Measurements from ENCODE around the gene NPAS2. TPM values are rescaled to one million over a fixed set of nuclear protein-coding genes. Genes with fewer than 3 reads are reported as not detected.

NPAS2 gene
- total RNA-seq, 1 experiment from 2014 or later = 10.5 TPM

DNA sequence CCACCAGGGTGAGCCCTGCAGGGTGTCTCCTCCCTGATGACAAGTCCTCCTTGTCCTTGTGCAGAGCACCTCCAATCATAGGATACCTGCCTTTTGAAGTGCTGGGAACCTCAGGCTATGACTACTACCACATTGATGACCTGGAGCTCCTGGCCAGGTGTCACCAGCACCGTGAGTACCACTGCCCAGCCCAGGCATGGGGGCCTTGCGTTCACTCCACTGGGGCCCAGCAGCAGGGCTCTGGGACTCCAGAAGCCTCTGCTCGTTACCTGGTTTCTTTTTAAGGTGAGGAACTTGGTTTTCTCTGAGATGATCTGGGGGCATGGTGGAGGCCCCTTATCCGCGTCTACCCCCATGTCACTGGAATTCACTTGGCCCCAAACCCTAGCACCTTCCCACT, 145.7 kb downstream of the NPAS2 start:
- DNase-seq (ENCODE audit: low spot score) = no peak

DNA sequence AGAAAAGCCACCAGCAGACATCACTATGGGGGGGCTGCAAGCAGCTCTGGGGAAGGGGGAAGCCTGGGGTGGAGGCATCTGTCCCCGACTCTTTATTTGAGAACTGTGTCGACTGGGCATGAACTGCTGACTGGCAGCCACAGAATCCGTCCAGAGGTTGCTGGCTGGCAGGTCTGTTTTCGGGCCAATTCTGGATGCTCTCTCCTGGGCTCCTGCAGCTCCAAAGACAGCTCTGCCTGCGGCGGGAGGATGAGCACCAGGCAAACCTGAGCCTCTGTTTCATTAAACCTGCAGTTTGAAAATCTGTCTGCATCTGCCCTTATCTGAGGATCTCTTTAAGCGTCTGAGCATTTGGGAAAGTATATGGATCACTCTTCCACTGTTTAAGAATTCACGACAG, 147.8 kb downstream of the NPAS2 start:
- DNase-seq (ENCODE audit: low spot score) = no peak

DNA sequence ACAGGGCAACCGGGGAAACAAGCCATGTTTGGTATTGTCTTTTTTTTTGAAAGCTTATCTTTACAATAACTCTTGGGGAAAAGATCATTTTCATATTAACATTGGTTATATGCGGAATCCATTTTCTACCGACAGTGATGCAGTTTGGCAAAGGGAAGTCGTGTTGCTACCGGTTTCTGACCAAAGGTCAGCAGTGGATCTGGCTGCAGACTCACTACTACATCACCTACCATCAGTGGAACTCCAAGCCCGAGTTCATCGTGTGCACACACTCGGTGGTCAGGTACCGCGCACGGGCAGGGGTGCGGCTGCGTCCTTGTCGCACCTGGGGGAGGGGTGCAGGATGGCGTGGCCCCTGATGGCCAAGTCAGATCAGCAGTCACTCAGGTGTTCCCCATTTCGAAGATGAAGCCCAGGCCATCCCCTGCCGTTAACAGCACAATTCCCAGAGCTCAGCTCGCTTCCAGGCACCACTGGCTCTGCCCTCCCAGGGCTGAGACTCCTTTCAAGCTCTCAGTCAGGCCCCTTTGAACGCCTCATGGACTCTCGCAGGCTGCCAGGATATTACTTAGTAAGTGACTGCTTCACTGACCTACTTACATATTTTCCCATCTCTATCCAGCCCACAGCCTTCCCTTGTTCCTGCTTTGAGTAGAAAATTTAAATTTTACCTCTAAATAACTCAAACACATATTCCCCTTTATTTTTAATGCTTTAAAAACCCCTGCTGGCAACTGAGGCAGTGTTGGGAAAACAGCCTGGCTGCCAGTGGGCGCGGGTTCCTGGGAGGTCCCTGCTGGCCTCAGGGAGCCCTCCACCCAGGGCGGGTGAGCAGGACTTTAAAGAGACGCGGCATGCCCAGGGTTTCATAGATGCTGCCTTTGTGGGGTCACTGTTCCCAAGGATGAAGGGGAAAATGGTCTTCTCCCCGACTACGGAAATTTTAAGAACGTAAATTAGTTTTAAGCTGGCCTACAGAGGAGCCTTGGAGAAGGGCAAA, 148.5 kb downstream of the NPAS2 start:
- no peak for DNase-seq (ENCODE audit: low spot score)

DNA sequence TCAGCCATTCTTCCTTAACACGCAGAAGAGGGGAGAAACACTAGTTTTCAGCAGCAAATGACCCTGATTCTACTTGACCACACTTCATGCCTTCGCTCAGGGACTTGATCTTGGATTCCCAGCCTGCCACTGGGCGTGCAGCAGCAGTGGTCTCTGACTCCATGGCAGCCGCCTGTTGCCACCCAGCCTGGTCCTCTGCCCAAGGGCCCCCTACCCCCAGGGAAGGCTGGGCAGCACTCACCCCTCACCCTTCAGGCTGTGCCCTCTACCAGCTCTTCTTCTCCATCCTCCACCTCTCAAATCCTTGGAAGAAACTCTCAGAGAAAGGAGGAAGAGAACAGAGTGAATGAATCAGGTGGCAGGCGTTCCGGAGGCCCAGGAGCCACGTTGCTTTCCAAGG, 150.1 kb downstream of the NPAS2 start:
- no peak for DNase-seq (ENCODE audit: low spot score)

DNA sequence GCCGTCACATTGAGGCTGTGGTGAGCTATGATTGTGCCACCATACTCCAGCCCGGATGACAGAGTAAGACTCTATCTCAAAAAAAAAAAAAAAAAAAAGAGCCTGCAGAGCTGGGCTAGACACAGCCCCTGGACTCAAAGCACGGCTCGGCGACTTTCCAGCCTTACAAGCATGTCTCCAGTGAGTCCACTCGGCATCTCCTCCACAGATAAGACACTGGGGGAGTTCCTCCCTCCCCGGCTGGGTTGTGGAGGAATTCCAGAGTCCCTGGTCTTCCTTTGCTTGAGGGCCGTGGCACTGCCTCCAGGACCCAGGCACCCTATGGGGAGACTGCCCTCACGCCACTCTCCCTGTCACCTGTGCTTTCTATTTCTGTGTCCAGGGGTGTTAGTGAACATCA, 151.3 kb downstream of the NPAS2 start:
- no peak for DNase-seq (ENCODE audit: low spot score)

DNA sequence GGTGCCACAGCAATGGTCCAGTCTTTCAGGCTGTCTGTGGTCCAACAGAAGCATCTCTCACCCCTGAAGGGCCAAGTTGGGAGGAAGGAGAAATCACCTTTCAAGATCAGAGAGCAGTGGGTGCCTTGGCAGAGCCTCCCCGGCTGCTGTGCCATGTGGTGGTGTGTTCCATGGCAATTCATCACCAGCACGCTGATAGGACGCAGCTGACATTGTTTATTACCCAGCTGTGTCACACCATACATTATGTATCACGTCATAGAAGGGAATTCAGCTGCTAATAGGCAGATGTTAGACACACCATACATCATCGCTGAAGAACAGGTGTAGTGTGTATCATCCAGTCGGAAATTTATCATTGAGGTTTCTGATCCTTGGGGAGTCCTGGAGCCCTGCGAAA, 152.5 kb downstream of the NPAS2 start:
- DNase-seq (ENCODE audit: low spot score) = no peak

DNA sequence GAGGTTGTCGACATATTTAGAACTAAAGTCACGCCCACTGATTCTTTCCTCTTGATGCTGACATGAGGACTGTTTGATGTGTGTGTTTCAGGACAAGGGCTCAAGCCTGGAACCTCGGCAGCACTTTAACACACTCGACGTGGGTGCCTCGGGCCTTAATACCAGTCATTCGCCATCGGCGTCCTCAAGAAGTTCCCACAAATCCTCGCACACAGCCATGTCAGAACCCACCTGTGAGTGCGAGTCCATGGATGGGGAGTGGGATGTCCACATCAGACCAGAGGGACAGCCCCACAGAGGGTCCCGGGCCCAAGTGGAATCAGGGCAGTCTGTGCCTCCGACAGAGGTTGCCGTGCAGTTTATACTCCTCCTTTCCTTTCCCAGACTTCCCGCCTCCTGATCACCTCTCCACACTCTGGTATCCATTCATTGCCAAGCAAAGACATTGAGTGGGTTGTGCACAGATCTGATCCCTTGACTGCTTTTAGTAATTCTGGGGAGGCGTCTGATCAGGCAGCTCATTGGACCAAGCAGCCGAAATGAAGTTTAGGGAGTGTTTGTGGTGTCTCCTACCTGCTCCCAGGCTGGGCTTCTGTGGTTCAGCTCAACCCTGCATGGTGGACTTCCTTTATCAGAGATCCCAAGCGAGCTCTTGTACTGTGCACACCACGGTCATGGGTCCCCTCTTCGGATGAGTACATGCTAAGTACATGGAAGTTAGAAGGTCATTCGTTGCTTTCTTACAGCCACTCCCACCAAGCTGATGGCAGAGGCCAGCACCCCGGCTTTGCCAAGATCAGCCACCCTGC, 155.0 kb downstream of the NPAS2 start:
- DNase-seq (ENCODE audit: low spot score) = no peak

DNA sequence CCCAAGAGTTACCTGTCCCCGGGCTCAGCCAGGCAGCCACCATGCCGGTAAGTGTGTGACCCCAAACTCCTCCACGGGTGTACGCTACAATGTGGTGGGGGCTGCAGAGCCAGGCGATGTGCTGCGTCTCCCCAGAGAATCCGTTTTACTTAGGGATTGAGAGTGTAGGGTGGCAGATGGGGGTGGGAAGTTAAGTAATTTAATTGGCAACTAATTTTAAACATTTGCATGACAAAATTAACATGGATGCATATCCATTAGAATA, 155.5 kb downstream of the NPAS2 start:
- DNase-seq (ENCODE audit: low spot score) = no peak

DNA sequence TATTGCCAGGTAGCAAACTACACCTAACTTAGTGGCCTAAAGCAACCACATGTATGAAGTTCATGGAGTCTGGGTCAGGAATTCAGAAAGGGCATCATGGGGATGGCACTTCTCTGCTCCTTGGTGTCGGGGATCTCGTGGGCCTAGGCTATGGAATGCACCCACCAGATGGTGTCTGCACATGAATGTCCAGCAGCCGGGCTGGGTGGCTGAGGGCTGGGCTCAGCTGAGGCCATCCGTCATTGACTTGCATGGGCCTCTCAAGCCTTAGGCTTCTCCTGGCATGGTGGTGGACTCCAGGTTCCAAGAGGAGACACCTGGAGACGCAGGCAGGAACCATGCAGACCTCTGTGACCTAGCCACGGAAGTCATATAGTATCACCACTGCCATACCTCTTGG, 156.1 kb downstream of the NPAS2 start:
- no peak for DNase-seq (ENCODE audit: low spot score)

DNA sequence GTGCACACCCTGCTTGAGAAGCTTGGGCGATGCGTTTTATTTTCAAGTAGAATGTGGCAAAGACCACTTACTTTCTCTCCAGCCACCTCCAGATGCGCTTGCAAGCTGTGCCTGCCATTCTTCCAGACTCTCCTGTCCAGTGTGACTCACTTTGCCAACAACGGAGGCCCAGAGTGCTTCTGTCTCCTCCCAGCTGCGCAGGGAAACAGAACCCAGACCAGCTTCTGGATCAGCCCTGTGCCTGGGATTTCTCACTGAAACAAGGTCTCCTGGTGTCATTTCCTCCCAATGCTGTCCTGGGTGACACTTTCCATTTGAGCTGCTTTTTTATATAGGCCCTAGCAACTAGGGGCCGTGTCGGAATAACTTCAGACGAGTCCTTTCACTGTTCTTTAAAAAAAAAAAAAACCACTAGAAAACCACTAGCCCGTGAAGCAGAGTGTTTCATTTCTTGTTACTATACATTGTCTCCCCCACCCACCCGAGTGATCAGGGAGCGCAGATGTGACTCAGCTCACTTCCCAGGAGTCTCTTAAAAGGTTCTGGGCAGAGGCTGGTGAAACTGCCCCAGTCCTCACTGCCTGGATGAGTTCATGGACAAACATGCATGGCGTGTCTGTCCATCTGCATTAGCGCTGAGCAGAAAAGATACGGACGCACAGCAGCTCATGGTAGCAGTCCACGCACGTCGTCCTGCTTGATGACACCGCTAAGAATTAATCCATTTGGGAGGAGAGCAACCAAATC, 156.9 kb downstream of the NPAS2 start:
- no peak for DNase-seq (ENCODE audit: low spot score)

DNA sequence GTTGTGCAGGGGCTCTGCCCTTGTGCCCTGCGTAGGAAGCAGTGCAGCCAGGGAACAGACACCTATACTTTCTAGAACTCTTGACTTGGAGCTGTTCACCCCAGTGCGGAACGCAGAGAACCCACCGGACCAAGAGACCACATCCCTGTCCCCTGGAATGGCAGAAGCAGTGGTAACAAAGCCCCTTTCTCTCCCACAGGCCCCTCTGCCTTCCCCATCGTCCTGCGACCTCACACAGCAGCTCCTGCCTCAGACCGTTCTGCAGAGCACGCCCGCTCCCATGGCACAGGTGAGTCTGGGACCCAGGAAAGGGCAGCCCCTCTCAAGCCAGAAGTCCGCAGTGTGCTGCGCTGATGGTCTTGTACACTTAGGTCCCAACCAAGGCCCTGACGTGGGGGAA, 157.6 kb downstream of the NPAS2 start:
- no peak for DNase-seq (ENCODE audit: low spot score)

DNA sequence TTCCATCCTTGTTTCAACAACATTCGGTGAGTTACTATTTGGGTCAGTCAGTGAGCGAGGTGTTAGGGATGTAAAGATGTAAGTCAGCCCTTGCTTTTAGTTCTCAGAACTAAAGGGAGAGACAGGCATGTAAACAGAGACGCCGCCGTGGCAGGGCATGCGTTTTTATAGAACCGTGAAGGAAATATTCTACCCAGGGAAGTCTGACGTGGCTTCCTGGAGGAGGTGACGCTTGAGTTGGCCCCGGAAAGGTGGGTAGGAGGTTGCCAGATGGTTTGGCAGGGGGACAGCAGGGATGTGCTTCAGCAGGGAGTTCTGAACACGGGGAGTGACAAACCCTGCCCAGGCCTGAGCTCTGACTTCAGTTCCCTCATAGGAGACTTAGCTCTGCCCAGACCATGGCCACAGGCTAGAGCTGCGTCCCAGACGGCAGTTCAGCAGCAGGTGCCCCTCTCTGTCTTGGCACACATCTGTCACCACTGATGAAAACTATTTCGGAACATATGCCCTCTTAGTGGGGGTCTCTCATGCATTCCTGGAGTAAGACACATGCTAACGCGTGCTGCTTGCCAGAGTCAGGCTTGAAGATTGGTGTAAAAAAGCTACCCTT, 158.7 kb downstream of the NPAS2 start:
- DNase-seq (ENCODE audit: low spot score) = no peak

DNA sequence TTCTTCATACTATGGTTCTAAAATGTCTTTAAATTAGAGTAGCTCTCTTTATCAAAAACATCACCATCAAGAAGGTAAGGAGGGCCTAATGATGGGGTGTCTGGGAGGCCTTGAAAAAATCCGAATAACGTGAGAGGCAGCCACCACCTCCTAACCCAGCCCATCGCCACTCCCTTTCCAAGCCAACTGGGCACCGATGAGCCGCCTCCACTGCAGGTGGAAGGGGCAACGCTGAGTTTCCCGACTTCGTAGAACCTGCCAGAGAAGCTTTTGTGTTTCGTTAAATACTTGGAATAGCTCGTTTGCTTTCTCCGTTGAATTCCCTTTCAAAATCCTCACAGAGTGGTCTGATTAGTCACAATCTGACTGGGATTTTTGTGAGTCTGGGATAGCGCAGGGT, 160.1 kb downstream of the NPAS2 start:
- DNase-seq (ENCODE audit: low spot score) = no peak

DNA sequence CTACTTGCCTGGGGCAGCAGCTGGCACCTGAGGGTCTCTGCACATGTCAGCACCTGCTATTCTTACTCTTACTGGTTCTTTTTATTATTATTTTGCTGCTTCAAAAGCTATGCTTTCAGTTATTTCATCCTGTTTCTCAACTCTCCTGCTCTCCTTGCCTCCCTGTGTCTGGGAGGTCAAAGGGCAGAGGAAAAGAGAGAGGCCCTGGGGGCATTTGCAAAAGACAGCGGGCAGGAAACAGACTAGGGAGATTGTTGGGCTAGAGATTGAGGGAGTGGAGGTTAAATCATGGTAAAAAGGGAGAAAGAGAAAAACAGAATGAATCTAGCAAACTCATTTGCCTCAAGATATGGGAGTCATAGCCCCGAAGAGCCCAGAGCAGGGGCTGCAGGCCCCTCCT, 161.1 kb downstream of the NPAS2 start:
- no peak for DNase-seq (ENCODE audit: low spot score)

DNA sequence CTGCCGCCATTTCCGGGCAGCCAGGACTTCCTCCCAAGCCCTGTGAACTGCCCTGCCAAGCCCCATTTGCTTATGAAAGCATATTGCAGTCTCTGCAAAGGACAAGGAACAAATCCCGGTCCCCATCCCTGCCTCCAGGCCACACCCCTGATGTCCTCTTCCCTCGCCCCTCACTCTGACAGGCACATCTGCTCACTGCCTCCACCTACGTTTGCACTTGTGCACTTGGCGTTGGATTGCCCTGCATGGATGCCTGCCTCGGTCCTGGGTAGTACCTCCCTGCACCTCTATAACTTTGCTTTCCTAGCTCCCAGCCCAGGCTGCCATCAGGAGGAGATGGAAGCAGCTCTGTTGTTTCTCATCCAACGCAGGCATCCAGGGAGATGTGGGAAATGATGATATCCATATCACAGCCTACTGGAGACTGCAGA, 162.5 kb downstream of the NPAS2 start:
- DNase-seq (ENCODE audit: low spot score) = no peak

DNA sequence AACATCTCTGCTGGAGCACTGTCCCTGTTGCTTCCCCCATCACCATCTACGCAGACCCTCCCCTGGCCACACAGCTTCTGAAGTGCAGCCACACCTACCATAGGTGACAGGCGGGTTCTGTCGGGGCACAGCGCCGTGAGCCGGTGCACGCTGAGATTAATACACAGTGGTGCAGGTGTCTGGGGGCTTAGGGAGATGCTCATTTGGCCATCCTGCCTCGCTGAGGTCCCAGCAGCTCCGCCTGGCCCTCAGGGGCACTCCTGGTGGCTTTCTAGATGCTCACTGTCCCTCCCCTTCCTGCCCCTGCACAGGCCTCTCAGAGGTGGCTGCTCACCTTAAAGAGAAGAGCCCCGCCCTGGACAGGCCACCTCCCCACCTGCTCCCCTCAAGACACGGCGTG, 163.3 kb downstream of the NPAS2 start:
- no peak for DNase-seq (ENCODE audit: low spot score)

DNA sequence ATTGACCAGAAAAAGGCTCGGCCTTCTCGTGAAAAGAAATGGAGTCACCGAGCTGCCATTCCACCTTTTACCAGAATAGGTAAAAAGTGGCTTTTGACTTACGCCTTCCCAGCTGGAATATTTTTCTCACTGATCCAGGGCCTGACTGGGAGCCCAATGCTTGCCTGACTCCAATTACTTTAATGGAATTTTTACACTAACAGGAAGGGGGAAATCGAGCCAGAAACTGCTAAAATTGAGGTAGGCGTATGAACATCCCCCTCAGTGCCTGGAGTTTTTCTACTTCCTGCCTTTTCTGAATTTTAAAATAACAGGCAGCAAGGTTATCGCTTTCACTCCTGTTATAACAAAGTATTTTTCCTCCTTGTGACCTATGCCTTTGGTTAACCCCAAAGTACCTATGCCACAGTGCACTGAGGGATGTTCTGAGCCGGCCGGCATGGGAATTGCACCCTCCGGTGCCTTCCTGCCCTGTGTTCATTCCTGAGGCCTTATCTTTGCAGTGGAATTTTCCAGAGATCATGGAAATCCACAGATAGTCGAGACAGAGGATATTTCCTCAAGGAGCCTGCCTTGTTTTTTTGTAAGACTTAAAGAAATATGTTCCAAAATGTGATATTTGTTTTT, 163.9 kb downstream of the NPAS2 start:
- DNase-seq (ENCODE audit: low spot score) = no peak

DNA sequence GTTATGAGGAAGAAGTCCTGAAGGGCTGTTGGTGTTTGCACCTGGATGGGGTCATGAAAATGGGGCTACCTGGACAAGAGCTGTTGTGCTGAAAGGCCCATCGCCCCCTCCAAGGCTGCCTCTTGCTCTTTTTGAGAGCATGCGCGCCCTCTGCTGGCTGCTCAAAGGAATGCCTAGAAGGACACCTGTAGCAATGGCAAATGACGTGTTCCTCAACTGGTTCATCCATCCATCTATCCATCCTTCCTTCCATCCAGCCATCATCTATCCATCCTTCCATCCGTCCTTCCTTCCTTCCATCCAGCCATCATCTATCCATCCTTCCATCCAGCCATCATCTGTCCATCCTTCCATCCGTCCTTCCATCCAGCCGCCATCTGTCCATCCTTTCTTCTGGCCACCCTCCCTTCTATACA, 165.0 kb downstream of the NPAS2 start:
- DNase-seq (ENCODE audit: low spot score) = peak; percentile 78

DNA sequence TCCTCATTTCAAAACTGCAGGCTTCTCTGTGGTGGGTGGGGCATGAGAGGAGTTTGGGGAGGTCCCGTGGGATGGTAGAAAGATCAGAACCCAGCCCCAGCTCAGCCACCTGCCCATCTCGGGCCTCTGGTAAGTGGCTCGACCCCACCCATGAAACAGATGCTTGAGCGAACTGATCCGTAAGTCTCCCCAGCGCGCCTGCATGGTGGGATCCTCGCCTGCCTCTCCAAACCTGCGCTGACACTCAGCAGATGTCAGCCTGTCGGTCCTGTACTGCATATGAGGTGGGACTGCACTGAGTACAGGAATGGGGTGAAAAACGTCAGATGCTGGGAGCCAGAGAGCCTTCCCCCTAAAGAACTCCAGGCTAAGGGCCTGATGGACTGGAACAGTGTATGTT, 166.2 kb downstream of the NPAS2 start:
- no peak for DNase-seq (ENCODE audit: low spot score)

DNA sequence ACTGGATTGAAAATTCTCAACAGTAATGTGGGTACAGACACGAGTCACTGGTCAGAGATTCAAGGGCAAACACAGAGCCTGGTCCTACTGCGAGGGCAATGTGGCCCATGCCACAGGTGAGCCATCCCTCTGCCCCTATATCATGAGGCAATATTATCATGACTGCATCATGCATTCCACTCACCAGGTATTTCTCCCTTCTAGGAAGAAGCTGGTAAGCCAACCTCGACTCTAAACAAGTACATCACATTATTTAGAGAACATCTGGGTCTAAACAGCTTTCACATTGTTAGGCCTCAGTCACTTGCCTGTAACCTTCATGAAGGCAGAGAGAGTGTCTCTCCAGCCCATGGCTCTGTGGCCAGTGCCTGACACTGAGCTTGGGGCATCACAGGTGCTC, 167.6 kb downstream of the NPAS2 start:
- DNase-seq (ENCODE audit: low spot score) = no peak

DNA sequence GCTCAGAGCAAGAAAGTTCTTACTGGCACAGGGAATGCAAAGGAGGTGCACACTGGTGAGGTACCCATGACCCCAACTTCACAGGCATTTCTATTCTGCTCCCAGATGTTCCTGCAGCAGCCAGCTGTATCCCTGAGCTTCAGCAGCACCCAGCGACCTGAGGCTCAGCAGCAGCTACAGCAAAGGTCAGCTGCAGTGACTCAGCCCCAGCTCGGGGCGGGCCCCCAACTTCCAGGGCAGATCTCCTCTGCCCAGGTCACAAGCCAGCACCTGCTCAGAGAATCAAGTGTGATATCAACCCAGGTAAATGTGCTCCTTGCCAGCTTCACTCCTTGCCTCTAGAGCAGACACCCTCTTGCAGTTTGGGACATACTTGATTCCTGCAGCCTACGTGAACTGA, 168.0 kb downstream of the NPAS2 start:
- DNase-seq (ENCODE audit: low spot score) = no peak
